GM19324 (cell line): ENCODE measurements around the gene CHST6.
A peak's percentile ranks its signal among the peaks of the same experiment; 100 is the strongest.
"Not testable (repeated sequence)": the region's sequence is repeated elsewhere in the genome, so short reads cannot be mapped to it uniquely, and the experiment has no call there.

Experiments used
- ATAC-seq: cut with Tn5 transposase; IDR thresholded peaks from one replicate; pipeline ENCODE4 v1.9.1; 2021; ENCODE audit warnings: mild to moderate bottlenecking, moderate library complexity; ENCODE audit not compliant: unreplicated experiment, low FRiP score

Gene CHST6

GRCh38 chr16:75495076-75495674 is at the start of gene CHST6:
TSS of gene CHST6 (minus strand) at chr16:75495441. CDS start at chr16:75479828, 15,613 bp downstream.
- ATAC-seq, result no peak

GRCh38 chr16:75542462-75542861 is 47.2 kb upstream of the CHST6 start:
- not testable (repeated sequence) for ATAC-seq

- no peak for ATAC-seq
Observed at GRCh38 chr16:75541236-75541635, 46.0 kb upstream of the CHST6 start.

GRCh38 chr16:75538882-75539565 is 43.8 kb upstream of the CHST6 start:
- not testable (repeated sequence) for ATAC-seq

- no peak for ATAC-seq
Observed at GRCh38 chr16:75537776-75538175, 42.5 kb upstream of the CHST6 start.

- ATAC-seq, result no peak
Observed at GRCh38 chr16:75535901-75536300, 40.7 kb upstream of the CHST6 start, which contains the start of gene CHST5. TSS of gene CHST5 (minus strand) at chr16:75536108. CDS start at chr16:75530384, 5,724 bp downstream.

- no peak for ATAC-seq
Observed at GRCh38 chr16:75535211-75535843, 40.1 kb upstream of the CHST6 start.

- ATAC-seq, result no peak
Observed at GRCh38 chr16:75534560-75535205, 39.4 kb upstream of the CHST6 start.

GRCh38 chr16:75532791-75533190 is 37.5 kb upstream of the CHST6 start:
- ATAC-seq, result no peak

- ATAC-seq, result no peak
Observed at GRCh38 chr16:75532142-75532765, 37.0 kb upstream of the CHST6 start.

- ATAC-seq, result no peak
Observed at GRCh38 chr16:75529959-75530358, 34.7 kb upstream of the CHST6 start.

GRCh38 chr16:75529056-75529905 is 34.0 kb upstream of the CHST6 start:
- no peak for ATAC-seq

- no peak for ATAC-seq
Observed at GRCh38 chr16:75527825-75528299, 32.6 kb upstream of the CHST6 start.

GRCh38 chr16:75526032-75526790 is 31.0 kb upstream of the CHST6 start:
- ATAC-seq, result no peak

- ATAC-seq, result no peak
Observed at GRCh38 chr16:75519175-75519574, 23.9 kb upstream of the CHST6 start.

GRCh38 chr16:75516189-75516966 is 21.1 kb upstream of the CHST6 start:
- peak; percentile 12 for ATAC-seq

- no peak for ATAC-seq
Observed at GRCh38 chr16:75514296-75514695, 19.1 kb upstream of the CHST6 start.

- no peak for ATAC-seq
Observed at GRCh38 chr16:75506574-75506973, 11.3 kb upstream of the CHST6 start.
